Left cardiac atrium (tissue), 4 donors: ENCODE data around the gene DPH1. TPM values are rescaled to one million over a fixed set of nuclear protein-coding genes. Genes with fewer than 3 reads are reported as not detected.
A peak's percentile ranks its signal among the peaks of the same experiment; 100 is the strongest.

ENCODE experiments used
- ATAC-seq, 2 donors: fragments of 200-7000 bp; cut with Tn5 transposase; one replicate each; pipeline ENCODE4 v1.9.1; 2020; ENCODE audit warnings: mild to moderate bottlenecking in 2 of 2, moderate library complexity in 2 of 2
- DNase-seq: peaks from one replicate; pipeline ENCODE4 v3.0.0-alpha.2; 2020
- intact Hi-C, 2 donors: fragments of 100-400 bp; cut with DNase I; formaldehyde crosslinking; loops; one replicate each; pipeline versions ENCODE4 v1.14.1 to v1.15.1; 2022 to 2023
- total RNA-seq, 2 donors: library from RNA; stranded (reverse); fragmentation: NEBNext Ultra II Directional; extraction: Animal tissue kit (Norgen Biotek cat#: 25700); gene quantifications; one replicate each; pipeline ENCODE4 v1.2.1, GENCODE V29; 2021
- donor health status: DM: no; HTN: yes; CAD: no.
- donor health status: DM: no; HTN: yes; CAD: no; lungs with severe emphysema.
- donor health status: DM: yes; HTN: yes; CAD: no.
- donor health status: Dilated cardiomyopathy.

DPH1 gene
- total RNA-seq, 2 donors from 2014 or later = 21.2 to 30.8 TPM

GRCh38 chr17:2064980-2065785 is 35.2 kb downstream of the DPH1 start:
- ATAC-seq (peak in 1 of 2 donors; percentile 9), DNase-seq (no peak)
- intact Hi-C loops = loop anchor here in 1 of 2 donors (5.0 kb wide), 1 partner anchor 112 kb away; no protein-coding TSS in a partner anchor

- ATAC-seq (peak in 1 of 2 donors; percentile 5), DNase-seq (no peak)
- intact Hi-C loops = no loop called here
These were observed 36.0 kb downstream of the DPH1 start for GRCh38 chr17:2065949-2066400.

- DNase-seq (no peak), ATAC-seq (no peak)
- intact Hi-C loops = no loop called here
These were observed 37.2 kb downstream of the DPH1 start for GRCh38 chr17:2067048-2067561.

GRCh38 chr17:2067608-2068024 is 37.7 kb downstream of the DPH1 start:
- ATAC-seq = peak in 1 of 2 donors; percentile 4
- peak; percentile 62 for DNase-seq
- intact Hi-C loops = no loop called here

GRCh38 chr17:2068031-2068518 is 38.1 kb downstream of the DPH1 start:
- intact Hi-C loops = no loop called here
- DNase-seq = no peak
- ATAC-seq = no peak

- intact Hi-C loops = no loop called here
- ATAC-seq (no peak), DNase-seq (no peak)
These were observed 38.6 kb downstream of the DPH1 start for GRCh38 chr17:2068519-2069051.

GRCh38 chr17:2070241-2071023 is 40.5 kb downstream of the DPH1 start:
- intact Hi-C loops = no loop called here
- DNase-seq (no peak), ATAC-seq (no peak)

GRCh38 chr17:2071024-2071385 is 41.1 kb downstream of the DPH1 start:
- ATAC-seq (no peak), DNase-seq (no peak)
- intact Hi-C loops = no loop called here

- intact Hi-C loops = no loop called here
- DNase-seq (peak; percentile 71), ATAC-seq (peak; percentile 31 to 53)
These were observed 41.7 kb downstream of the DPH1 start for GRCh38 chr17:2071455-2072281.

GRCh38 chr17:2074919-2075318 is 45.0 kb downstream of the DPH1 start:
- peak in 1 of 2 donors; percentile 6 for ATAC-seq
- intact Hi-C loops = no loop called here
- no peak for DNase-seq

- intact Hi-C loops = no loop called here
- DNase-seq (peak; percentile 72), ATAC-seq (peak; percentile 28 to 75)
These were observed 45.6 kb downstream of the DPH1 start for GRCh38 chr17:2075336-2076086.

- no peak for ATAC-seq
- intact Hi-C loops = no loop called here
- DNase-seq = no peak
These were observed 46.4 kb downstream of the DPH1 start for GRCh38 chr17:2076087-2076984.

GRCh38 chr17:2077040-2077439 is 47.1 kb downstream of the DPH1 start:
- no peak for DNase-seq
- intact Hi-C loops = no loop called here
- ATAC-seq = no peak

GRCh38 chr17:2081564-2081963 is 51.6 kb downstream of the DPH1 start:
- DNase-seq (no peak), ATAC-seq (no peak)
- intact Hi-C loops = no loop called here

GRCh38 chr17:2082003-2082781 is 52.2 kb downstream of the DPH1 start:
- no peak for ATAC-seq

GRCh38 chr17:2083613-2084035 is 53.7 kb downstream of the DPH1 start:
- DNase-seq (no peak), ATAC-seq (peak; percentile 14 to 31)
- intact Hi-C loops = no loop called here

More at GRCh38 chr17:2082003-2082781, 52.2 kb downstream of the DPH1 start:
- DNase-seq = no peak
- intact Hi-C loops = no loop called here
